ENCODE measurements around the gene BAIAP2. TPM values are rescaled to one million over a fixed set of nuclear protein-coding genes. Genes with fewer than 3 reads are reported as not detected.

The BAIAP2 gene
- total RNA-seq, 1 donor from 2014 or later = 80.3 TPM

- Histone ChIP-seq H3K27me3 (ENCODE audit: control insufficient read depth, insufficient read depth, low read length) (peaks cover 7% of the 10 kb centered on the region), H3K36me3 (ENCODE audit: control insufficient read depth, insufficient read depth, low read length) (no peaks in the 10 kb centered on the region), H3K4me3 (ENCODE audit: low read depth, low read length) (no peak overlapping the region)
- no peak for DNase-seq (ENCODE audit: low read depth)
- TF ChIP-seq, protein P1, sequence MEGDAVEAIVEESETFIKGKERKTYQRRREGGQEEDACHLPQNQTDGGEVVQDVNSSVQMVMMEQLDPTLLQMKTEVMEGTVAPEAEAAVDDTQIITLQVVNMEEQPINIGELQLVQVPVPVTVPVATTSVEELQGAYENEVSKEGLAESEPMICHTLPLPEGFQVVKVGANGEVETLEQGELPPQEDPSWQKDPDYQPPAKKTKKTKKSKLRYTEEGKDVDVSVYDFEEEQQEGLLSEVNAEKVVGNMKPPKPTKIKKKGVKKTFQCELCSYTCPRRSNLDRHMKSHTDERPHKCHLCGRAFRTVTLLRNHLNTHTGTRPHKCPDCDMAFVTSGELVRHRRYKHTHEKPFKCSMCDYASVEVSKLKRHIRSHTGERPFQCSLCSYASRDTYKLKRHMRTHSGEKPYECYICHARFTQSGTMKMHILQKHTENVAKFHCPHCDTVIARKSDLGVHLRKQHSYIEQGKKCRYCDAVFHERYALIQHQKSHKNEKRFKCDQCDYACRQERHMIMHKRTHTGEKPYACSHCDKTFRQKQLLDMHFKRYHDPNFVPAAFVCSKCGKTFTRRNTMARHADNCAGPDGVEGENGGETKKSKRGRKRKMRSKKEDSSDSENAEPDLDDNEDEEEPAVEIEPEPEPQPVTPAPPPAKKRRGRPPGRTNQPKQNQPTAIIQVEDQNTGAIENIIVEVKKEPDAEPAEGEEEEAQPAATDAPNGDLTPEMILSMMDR (IDR thresholded peaks at IDR 0.05; ENCODE audit: insufficient read depth, low read length, poor library complexity, severe bottlenecking) = no peak
Observed at GRCh38 chr17:81019563-81020442, 15.1 kb upstream of the BAIAP2 start.

DNA sequence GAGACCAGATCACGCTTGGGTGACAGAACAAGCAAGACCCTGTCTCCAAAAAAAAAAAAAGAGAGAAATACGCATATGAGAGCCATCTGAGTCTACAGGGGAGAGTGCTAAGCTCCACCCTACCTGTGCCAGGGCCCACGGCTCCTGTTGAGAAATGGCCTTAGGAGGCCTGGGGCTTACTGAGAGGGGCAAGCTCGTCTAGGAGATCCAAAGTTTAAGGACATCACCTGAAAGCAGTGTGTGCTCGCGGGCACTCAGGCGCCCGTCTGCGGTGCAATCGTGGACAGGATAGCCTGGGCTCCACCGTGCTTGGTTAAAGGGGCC, 14.5 kb upstream of the BAIAP2 start:
- H3K27me3 ChIP-seq (ENCODE audit: control insufficient read depth, insufficient read depth, low read length) = peaks cover 10% of the 10 kb centered on the region
- H3K36me3 ChIP-seq (ENCODE audit: control insufficient read depth, insufficient read depth, low read length) = no peaks in the 10 kb centered on the region
- no peak for DNase-seq (ENCODE audit: low read depth)
- H3K4me3 ChIP-seq (ENCODE audit: low read depth, low read length) = no peak overlapping the region
- TF ChIP-seq, protein P1 (IDR thresholded peaks at IDR 0.05; ENCODE audit: insufficient read depth, low read length, poor library complexity, severe bottlenecking) = no peak

- TF ChIP-seq, protein P1 (IDR thresholded peaks at IDR 0.05; ENCODE audit: insufficient read depth, low read length, poor library complexity, severe bottlenecking) = no peak
- Histone ChIP-seq H3K27me3 (ENCODE audit: control insufficient read depth, insufficient read depth, low read length) (peaks cover 13% of the 10 kb centered on the region), H3K4me3 (ENCODE audit: low read depth, low read length) (no peak overlapping the region), H3K36me3 (ENCODE audit: control insufficient read depth, insufficient read depth, low read length) (no peaks in the 10 kb centered on the region)
- DNase-seq (ENCODE audit: low read depth) = no peak
Observed at GRCh38 chr17:81020767-81021497, 14.0 kb upstream of the BAIAP2 start.

DNA sequence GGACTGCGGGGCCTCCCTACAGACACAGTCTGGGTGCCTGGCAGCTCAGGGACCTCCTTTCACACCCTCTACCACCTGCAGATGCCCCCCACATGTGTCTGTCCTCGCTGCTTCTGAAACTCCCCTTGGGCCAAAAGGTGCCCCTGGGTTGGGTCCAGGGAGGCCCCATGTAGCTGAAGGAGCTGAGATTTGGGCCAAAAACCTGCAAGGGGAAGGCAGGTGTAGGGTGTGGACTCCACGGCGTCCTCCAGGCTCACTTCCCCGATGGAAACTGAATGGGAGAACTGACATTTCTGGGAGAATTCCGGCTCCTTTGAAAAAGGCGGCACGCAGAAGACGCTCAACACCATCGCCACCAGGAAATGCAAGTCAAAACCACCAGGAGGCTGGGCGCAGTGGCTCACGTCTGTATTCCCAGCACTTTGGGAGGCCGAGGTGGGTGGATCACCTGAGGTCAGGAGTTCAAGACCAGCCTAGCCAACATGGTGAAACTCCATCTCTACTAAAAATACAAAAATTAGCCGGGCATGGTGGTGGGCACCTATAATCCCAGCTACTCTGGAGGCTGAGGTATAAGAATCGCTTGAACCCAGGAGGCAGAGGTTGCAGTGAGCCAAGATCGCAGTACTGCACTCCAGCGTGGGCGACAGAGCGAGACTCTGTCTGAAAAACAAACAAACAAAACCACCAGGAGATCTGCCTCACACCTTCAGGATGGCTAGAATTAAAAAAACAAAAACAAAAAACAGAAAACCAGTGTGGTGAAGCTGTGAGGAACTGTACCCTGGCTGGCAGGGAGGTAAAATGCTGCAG, 13.2 kb upstream of the BAIAP2 start:
- Histone ChIP-seq H3K4me3 (ENCODE audit: low read depth, low read length) (no peak overlapping the region), H3K36me3 (ENCODE audit: control insufficient read depth, insufficient read depth, low read length) (no peaks in the 10 kb centered on the region), H3K27me3 (ENCODE audit: control insufficient read depth, insufficient read depth, low read length) (peaks cover 21% of the 10 kb centered on the region)
- no peak for DNase-seq (ENCODE audit: low read depth)
- TF ChIP-seq, protein P1 (IDR thresholded peaks at IDR 0.05; ENCODE audit: insufficient read depth, low read length, poor library complexity, severe bottlenecking) = no peak

DNA sequence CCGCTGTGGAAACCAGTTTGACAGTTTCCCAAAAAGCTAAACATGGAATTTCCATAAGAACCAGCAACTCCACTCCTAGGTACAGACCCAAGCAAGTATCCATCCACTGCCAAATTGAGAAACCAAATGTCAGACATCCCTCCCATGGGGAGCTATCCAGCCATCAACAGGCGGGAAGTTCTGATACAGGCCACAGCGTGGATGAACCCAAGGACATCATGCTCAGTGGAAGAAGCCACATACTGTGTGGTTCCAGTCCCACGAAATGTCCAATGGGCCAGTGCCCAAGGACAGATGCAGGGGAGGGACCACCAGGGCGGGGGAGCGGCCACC, 12.6 kb upstream of the BAIAP2 start:
- TF ChIP-seq, protein P1 (IDR thresholded peaks at IDR 0.05; ENCODE audit: insufficient read depth, low read length, poor library complexity, severe bottlenecking) = no peak
- H3K4me3 ChIP-seq (ENCODE audit: low read depth, low read length) = no peak overlapping the region
- no peak for DNase-seq (ENCODE audit: low read depth)
- H3K36me3 ChIP-seq (ENCODE audit: control insufficient read depth, insufficient read depth, low read length) = no peaks in the 10 kb centered on the region
- peaks cover 25% of the 10 kb centered on the region for H3K27me3 ChIP-seq (ENCODE audit: control insufficient read depth, insufficient read depth, low read length)
